ENCODE data around the gene ABL1. TPM values are rescaled to one million over a fixed set of nuclear protein-coding genes. Genes with fewer than 3 reads are reported as not detected.
"Not testable (repeated sequence)": the region's sequence is repeated elsewhere in the genome, so short reads cannot be mapped to it uniquely, and the experiment has no call there.

Gene ABL1
- total and polyA plus RNA-seq, 2 of the 13 experiments (the other 11 are each of a cell fraction or from before 2014, with no cell fraction given): 10.8 to 20.4 TPM

- H3K9ac ChIP-seq (ENCODE audit: insufficient read depth, low read depth, low read length); ATAC-seq; H3K36me3 ChIP-seq (replicated peaks in 1 of 2; ENCODE audit: control insufficient read depth in 1 of 2, insufficient read depth in 2 of 2, low read length in 2 of 2); H3K79me2 ChIP-seq (ENCODE audit: insufficient read depth, low read length); H3K4me1 ChIP-seq (ENCODE audit: insufficient read depth, low read length); in situ Hi-C loops (cut with HindIII; ENCODE audit: extremely low pct_ligation_motif_present, low pct_unique_long_range_greater_than_20kb); intact Hi-C loops (cut with micrococcal nuclease; ENCODE audit: unreplicated experiment); H3K4me2 ChIP-seq (ENCODE audit: low read depth, low read length); H3K4me3 ChIP-seq (replicated peaks in 1 of 3; ENCODE audit: insufficient read depth in 1 of 3, low read depth in 2 of 3, low read length in 3 of 3); H4K20me1 ChIP-seq (ENCODE audit: insufficient read depth, low read length); H3K27me3 ChIP-seq (ENCODE audit: control insufficient read depth in 1 of 2, insufficient read depth in 2 of 2, low read length in 2 of 2); POLR2A ChIA-PET; H3K27ac ChIP-seq (ENCODE audit: extremely low read length, insufficient read depth, low read length); BruUV-seq (replicated peaks); DNase-seq (ENCODE audit: low spot score); H2AFZ ChIP-seq (ENCODE audit: low read length); CTCF ChIA-PET (ENCODE audit: low intra/inter-chr PET ratio, low total read pairs): not testable (repeated sequence)
- H3K9me3 ChIP-seq (ENCODE audit: low read length): peaks cover 13% of the 10 kb centered on the region
- peak; percentile 26 for FAIRE-seq
- WGBS (ENCODE audit: low lambda C conversion rate): 58% methylated on average over 2 of the region's 2 CpGs
Measured at GRCh38 chr9:130794021-130794420, 41.0 kb upstream of the ABL1 start.

- H3K4me2 ChIP-seq (ENCODE audit: low read depth, low read length); CTCF ChIA-PET (ENCODE audit: low intra/inter-chr PET ratio, low total read pairs); H3K27me3 ChIP-seq (ENCODE audit: control insufficient read depth in 1 of 2, insufficient read depth in 2 of 2, low read length in 2 of 2); DNase-seq (ENCODE audit: low spot score); H3K27ac ChIP-seq (ENCODE audit: extremely low read length, insufficient read depth, low read length); FAIRE-seq; POLR2A ChIA-PET; H4K20me1 ChIP-seq (ENCODE audit: insufficient read depth, low read length); H3K9me3 ChIP-seq (ENCODE audit: low read length); in situ Hi-C loops (cut with HindIII; ENCODE audit: extremely low pct_ligation_motif_present, low pct_unique_long_range_greater_than_20kb); H3K36me3 ChIP-seq (replicated peaks in 1 of 2; ENCODE audit: control insufficient read depth in 1 of 2, insufficient read depth in 2 of 2, low read length in 2 of 2); BruUV-seq (replicated peaks); H3K79me2 ChIP-seq (ENCODE audit: insufficient read depth, low read length); ATAC-seq; H2AFZ ChIP-seq (ENCODE audit: low read length); H3K9ac ChIP-seq (ENCODE audit: insufficient read depth, low read depth, low read length); H3K4me1 ChIP-seq (ENCODE audit: insufficient read depth, low read length); H3K4me3 ChIP-seq (replicated peaks in 1 of 3; ENCODE audit: insufficient read depth in 1 of 3, low read depth in 2 of 3, low read length in 3 of 3); intact Hi-C loops (cut with micrococcal nuclease; ENCODE audit: unreplicated experiment): not testable (repeated sequence)
- 93% methylated on average over 3 of the region's 3 CpGs for WGBS (ENCODE audit: low lambda C conversion rate)
Measured at GRCh38 chr9:130794423-130794822, 40.6 kb upstream of the ABL1 start.

GRCh38 chr9:130794923-130795495 is 40.0 kb upstream of the ABL1 start:
- WGBS (ENCODE audit: low lambda C conversion rate): 97% methylated on average over 6 of the region's 6 CpGs
- no peak overlapping the region for H3K27ac ChIP-seq (ENCODE audit: extremely low read length, insufficient read depth, low read length)
- H3K4me1 ChIP-seq (ENCODE audit: insufficient read depth, low read length): no peaks in the 10 kb centered on the region
- in situ Hi-C loops (cut with HindIII; ENCODE audit: extremely low pct_ligation_motif_present, low pct_unique_long_range_greater_than_20kb) (no loop called here), intact Hi-C loops (cut with micrococcal nuclease; ENCODE audit: unreplicated experiment) (no loop called here)
- H3K4me2 ChIP-seq (ENCODE audit: low read depth, low read length): no peak overlapping the region
- BruUV-seq (replicated peaks): no TSS peak
- FAIRE-seq (no peak), DNase-seq (ENCODE audit: low spot score) (no peak), ATAC-seq (no peak)
- H3K27me3 ChIP-seq (ENCODE audit: control insufficient read depth in 1 of 2, insufficient read depth in 2 of 2, low read length in 2 of 2): no peaks in the 10 kb centered on the region
- no peaks in the 10 kb centered on the region for H3K79me2 ChIP-seq (ENCODE audit: insufficient read depth, low read length)
- no peak overlapping the region for H3K4me3 ChIP-seq (replicated peaks in 1 of 3; ENCODE audit: insufficient read depth in 1 of 3, low read depth in 2 of 3, low read length in 3 of 3)
- peaks cover 3% of the 10 kb centered on the region for H3K9me3 ChIP-seq (ENCODE audit: low read length)
- no peak overlapping the region for H3K9ac ChIP-seq (ENCODE audit: insufficient read depth, low read depth, low read length)
- H3K36me3 ChIP-seq (replicated peaks in 1 of 2; ENCODE audit: control insufficient read depth in 1 of 2, insufficient read depth in 2 of 2, low read length in 2 of 2): no peaks in the 10 kb centered on the region; a peak in 1 of 5 replicates
- H2AFZ ChIP-seq (ENCODE audit: low read length): no peak overlapping the region
- ChIA-PET CTCF (ENCODE audit: low intra/inter-chr PET ratio, low total read pairs) (no interaction called here), POLR2A (no interaction called here)
- TF ChIP-seq SALL1 (CRISPR knock-in tag; IDR thresholded peaks at IDR 0.05): no peak
- no peak for TF ChIP-seq ZNF33B (CRISPR knock-in tag; IDR thresholded peaks at IDR 0.05)
- no peak for TF ChIP-seq THAP7 (CRISPR knock-in tag; IDR thresholded peaks at IDR 0.05)
- no peak for TF ChIP-seq ZNF143 (CRISPR knock-in tag; IDR thresholded peaks at IDR 0.05)
- TF ChIP-seq ZBTB37 (CRISPR knock-in tag; IDR thresholded peaks at IDR 0.05): no peak
- TF ChIP-seq GATAD2A (CRISPR knock-in tag; IDR thresholded peaks at IDR 0.05): no peak
- no peak for TF ChIP-seq ZFP62 (CRISPR knock-in tag; IDR thresholded peaks at IDR 0.05)
- no peak for TF ChIP-seq SOX13 (IDR thresholded peaks at IDR 0.05)
- no peak for TF ChIP-seq SOX13 (CRISPR knock-in tag; conservative IDR thresholded peaks at IDR 0.05 in 1 of 2, IDR thresholded peaks at IDR 0.05 in 1 of 2)
- no peaks in the 10 kb centered on the region for H4K20me1 ChIP-seq (ENCODE audit: insufficient read depth, low read length)

Data from HepG2 (cell line).